NCI-H1436 treated with DMSO at 0.1 percent for 48 hours (cell line): ENCODE results near the gene ITGAX.
"Not testable (repeated sequence)": the region's sequence is repeated elsewhere in the genome, so short reads cannot be mapped to it uniquely, and the experiment has no call there.

Experiments
- DNase-seq: peaks from one replicate; lab custom pipeline; 2025; lab: John Stamatoyannopoulos, UW

Gene ITGAX

GRCh38 chr16:31354394-31355291 is at the start of gene ITGAX:
Gene ITGAX, plus strand, starts transcription at chr16:31355176. Its CDS starts 79 bp downstream, at chr16:31355255.
- no peak for DNase-seq

GRCh38 chr16:31305219-31305618 is 49.8 kb upstream of the ITGAX start:
- no peak for DNase-seq

- DNase-seq = not testable (repeated sequence)
These were observed 46.6 kb upstream of the ITGAX start for GRCh38 chr16:31308381-31308780.

DNA sequence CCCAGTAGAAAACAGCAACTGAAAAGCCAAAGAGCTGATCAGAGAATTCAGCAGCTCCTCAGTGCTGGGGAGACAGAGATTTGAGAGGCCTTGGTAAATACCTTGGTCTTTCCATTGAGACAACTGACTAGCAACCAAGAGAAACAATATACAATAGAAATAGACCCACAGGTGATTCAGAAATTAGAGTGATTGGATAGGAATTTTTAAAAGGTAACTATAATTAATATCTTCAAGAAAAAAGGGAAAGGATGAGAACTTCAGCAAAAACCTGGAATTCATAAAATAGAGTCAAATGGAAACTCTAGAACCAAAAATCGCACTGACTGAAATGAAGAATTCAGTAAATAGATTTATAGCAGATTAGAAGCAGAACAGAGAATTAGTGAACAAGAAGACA is 32.5 kb upstream of the ITGAX start:
- DNase-seq = no peak

GRCh38 chr16:31323959-31324629 is 30.9 kb upstream of the ITGAX start:
- no peak for DNase-seq

GRCh38 chr16:31325171-31325570 is 29.8 kb upstream of the ITGAX start:
- no peak for DNase-seq

DNA sequence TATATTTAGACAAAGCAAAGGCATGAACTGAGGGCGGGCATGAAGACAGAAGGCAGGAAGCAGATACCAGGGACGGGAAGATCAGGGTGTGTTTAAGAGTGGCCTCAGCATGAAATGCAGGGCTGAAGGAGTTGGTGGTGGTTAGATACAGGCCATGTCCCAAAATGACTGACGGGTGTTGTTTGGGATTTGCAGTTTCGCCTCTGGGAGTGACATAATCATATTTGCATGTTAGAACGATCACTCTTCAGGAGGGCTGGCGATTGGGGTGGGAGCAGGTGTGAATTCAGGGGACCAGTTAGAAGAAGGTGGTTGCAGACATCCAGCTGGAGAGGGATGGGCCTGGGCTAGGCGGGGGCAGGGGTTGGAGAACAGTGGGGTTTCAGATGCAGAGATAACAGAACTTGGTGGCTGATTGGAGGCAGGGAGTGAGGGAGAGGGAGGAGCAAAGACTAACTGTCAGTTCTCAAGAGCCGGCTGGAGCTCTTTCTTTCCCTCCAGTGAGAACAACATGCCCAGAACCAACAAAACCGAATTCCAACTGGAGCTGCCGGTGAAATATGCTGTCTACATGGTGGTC is 27.2 kb upstream of the ITGAX start:
- no peak for DNase-seq

DNA sequence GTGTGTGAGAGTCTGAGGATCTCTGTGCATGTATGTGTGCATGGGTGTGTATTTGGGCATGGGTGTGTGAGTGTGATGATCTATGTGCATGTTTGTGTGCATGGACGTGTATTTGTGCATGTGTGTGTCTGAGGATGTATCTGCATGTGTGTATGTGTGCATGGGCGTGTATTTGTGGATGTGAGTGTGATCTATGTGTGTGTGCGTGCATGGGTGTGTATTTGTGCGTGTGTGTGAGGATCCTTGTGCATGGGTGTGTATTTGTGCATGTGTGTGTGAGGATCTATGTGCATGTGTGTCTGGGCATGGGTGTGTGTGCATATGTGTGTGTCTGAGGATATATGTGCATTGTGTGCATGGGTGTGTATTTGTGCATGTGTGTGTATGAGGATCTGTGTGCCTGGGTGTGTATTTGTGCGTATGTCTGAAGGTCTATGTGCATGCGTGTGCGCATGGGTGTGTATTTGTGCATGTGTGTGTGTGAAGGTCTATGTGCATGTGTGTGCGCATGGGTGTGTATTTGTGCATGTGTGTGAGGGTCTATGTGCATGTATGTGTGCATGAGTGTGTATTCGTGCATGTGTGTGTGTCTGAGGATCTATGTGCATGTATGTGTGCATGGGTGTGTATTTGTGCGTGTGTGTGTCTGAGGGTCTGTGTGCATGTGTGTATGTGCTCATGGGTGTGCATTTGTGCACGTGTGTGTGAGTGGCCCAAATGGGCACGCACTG is 26.5 kb upstream of the ITGAX start:
- DNase-seq = no peak

- DNase-seq = no peak
These were observed 25.1 kb upstream of the ITGAX start for GRCh38 chr16:31329671-31330552.

DNA sequence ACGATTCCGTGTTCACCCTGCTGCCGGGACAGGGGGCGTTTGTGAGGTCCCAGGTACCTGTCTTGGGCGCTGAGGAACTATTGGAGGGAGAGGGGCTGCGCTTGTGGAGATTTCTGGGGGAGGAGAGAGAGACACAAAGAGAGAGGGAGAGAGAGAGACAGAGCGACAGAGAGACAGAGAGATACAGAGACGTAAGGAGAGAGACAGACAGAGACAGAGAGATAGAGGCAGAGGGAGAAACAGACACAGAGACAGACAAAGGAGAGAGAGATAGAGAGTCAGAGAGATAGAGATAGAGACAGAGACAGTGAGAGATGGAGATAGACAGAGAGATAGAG is 24.5 kb upstream of the ITGAX start:
- DNase-seq = no peak

GRCh38 chr16:31331141-31331764 is 23.7 kb upstream of the ITGAX start:
- no peak for DNase-seq

DNA sequence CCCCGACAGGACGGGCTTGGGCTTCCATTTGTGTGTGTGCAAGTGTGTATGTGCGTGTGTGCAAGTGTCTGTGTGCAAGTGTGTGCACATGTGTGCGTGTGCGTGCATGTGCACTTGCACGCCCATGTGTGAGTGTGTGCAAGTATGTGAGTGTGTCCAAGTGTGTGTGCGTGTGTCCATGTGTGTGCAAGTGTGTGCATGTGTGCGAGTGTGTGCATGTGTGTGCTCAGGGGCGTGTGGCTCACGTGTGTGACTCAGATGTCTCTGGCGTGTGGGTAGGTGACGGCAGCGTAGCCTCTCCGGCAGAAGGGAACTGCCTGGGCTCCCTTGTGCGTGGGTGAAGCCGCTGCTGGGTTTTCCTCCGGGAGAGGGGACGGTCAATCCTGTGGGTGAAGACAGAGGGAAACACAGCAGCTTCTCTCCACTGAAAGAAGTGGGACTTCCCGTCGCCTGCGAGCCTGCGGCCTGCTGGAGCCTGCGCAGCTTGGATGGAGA is 23.1 kb upstream of the ITGAX start:
- DNase-seq = no peak

DNA sequence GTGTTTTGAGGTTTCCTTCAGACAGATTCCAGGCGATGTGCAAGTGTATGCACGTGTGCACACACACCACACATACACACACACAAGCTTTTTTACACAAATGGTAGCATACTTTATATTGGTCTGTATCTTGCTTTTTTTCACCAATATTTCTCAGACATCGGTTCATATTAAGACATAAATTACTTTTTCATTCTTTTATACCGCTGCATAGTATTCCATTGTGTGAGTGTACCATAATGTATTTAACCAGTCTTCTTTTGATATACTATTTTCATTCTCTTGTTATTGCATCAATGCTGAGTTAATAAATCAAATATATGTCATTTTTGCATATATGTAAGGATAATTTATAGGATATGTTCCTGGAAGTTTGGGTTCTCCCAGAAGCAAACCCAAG is 22.4 kb upstream of the ITGAX start:
- DNase-seq = no peak

DNA sequence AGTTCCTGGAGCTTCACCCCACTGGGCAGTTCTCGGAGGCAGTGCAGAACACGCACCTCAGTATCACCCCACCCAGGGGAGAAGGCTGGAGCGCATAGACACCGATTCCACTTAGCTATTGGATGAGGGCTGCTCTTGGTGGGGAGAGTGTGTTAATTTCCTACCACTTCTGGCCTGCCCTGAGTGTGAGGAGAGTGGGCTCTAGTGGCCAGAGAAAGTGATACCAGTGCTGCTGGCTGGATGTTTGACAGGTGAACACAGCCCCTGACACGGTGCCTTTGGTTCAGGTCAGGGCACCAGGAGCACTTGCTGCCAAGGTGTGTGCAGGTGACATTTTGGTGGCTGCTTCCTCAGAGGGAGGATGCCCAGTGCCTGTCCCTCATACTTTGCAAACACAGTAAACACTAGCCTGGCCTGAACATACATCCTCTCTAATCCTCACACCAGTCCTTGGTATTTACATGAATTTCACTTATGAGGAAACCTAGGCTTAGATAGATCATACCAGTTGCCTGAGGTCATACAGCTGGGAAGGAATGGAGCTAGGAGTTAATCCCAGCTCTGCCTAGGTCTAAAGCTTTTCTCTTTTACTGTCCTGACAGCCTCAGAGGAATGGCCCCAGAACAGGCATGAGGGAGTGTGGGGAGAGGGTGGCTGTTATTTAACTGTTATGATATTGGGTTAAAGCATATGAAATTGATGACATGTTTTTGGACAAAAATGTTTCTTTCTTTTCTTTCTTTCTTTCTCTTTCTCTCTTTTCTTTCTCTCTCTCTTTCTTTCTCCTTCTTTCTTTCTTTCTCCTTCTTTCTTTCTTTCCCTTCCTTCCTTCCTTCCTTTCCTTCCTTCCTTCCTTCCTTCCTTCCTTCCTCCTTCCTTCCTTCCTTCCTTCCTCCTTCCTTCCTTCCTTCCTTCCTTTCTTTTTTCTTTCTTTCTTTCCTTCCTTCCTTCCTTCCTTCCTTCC is 21.0 kb upstream of the ITGAX start:
- DNase-seq = no peak

- no peak for DNase-seq
These were observed 20.0 kb upstream of the ITGAX start for GRCh38 chr16:31334934-31335333.

GRCh38 chr16:31335431-31335830 is 19.5 kb upstream of the ITGAX start:
- DNase-seq = no peak

DNA sequence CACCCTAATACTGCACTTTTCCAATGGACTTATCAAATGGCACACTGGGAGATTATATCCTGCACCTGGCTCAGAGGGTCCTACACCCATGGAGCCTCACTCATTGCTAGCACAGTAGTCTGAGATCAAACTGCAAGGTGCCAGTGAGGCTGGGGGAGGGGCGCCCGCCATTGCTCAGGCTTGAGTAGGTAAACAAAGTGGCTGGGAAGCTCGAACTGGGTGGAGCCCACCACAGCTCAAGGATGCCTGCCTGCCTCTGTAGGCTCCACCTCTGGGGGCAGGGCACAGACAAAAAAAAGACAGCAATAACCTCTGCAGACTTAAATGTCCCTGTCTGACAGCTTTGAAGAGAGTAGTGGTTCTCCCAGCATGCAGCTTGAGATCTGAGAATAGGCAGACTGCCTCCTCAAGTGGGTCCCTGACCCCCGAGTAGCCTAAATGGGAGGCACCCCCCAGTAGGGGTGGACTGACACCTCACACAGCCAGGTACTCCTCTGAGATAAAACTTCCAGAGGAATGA is 16.8 kb upstream of the ITGAX start:
- DNase-seq = not testable (repeated sequence)

DNA sequence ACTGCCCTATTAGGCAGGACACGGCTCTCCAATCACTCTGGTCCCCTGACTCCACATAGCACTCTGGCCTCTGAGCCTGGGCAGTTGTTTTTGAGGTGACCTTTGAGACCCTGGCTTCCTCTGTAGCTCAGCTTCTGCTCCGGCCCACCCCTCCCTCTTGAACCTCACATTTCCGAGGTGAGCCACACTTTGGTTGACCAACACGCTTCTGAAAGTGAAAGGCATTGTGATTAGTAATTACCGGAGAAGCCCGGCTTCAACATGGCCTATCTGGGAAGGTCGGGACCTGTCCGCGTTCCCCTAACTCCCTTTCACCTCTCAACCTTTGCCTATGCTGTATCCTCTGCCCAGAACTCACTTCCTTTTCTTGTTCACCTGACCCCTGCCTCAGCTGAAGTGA is 10.3 kb upstream of the ITGAX start:
- no peak for DNase-seq

DNA sequence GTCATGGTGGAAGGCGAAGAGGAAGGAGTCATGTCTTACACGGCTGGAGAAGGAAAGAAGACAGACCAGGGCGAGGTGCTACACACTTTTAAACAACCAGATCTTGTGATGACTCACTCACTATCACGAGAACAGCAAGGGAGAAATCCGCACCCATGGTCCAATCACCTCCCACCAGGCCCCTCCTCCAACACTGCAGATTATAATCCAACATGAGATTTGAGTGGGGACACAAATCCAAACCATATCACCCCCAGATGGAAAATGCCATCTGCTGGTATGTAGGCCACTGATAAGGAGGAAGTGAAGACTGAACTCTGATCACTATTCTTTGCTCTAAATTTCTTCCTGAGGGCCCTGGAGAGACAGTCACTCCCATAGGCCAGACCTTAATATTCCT is 7.5 kb upstream of the ITGAX start:
- no peak for DNase-seq
